Nephron (organoid): ENCODE measurements around the gene GNB5.

Experiments used
- H3K27ac Mint-ChIP-seq, 3 experiments: 2 replicates each; pipeline ENCODE4 v1.8.0; 2020; ENCODE audit warnings: mixed read lengths in 3 of 3, mild to moderate bottlenecking in 2 of 3, moderate library complexity in 1 of 3
- H3K27me3 Mint-ChIP-seq: 2 replicates; pipeline ENCODE4 v1.8.0; 2021; ENCODE audit warnings: low read depth, mild to moderate bottlenecking, moderate library complexity, mixed read lengths
- H3K36me3 Mint-ChIP-seq: 2 replicates; pipeline ENCODE4 v1.8.0; 2020; ENCODE audit warnings: low read depth, mixed read lengths
- H3K4me1 Mint-ChIP-seq: 2 replicates; pipeline ENCODE4 v1.8.0; 2020; ENCODE audit warnings: mixed read lengths
- H3K4me3 Mint-ChIP-seq, 3 experiments: 2 replicates each; pipeline ENCODE4 v1.8.0; 2020; ENCODE audit warnings: mild to moderate bottlenecking in 3 of 3, mixed read lengths in 3 of 3, moderate library complexity in 2 of 3
- H3K9me3 Mint-ChIP-seq: 2 replicates; pipeline ENCODE4 v1.8.0; 2020; ENCODE audit warnings: mixed read lengths
- TF ChIP-seq, protein P1 (sequence below), 3 experiments: fragments of 200-600 bp; sonication (generic); IDR thresholded peaks; one replicate each; pipeline ENCODE4 v1.5.0; 2021; ENCODE audit warnings: antibody characterized with exemption in 3 of 3; ENCODE audit not compliant: unreplicated experiment in 3 of 3

Gene GNB5

DNA sequence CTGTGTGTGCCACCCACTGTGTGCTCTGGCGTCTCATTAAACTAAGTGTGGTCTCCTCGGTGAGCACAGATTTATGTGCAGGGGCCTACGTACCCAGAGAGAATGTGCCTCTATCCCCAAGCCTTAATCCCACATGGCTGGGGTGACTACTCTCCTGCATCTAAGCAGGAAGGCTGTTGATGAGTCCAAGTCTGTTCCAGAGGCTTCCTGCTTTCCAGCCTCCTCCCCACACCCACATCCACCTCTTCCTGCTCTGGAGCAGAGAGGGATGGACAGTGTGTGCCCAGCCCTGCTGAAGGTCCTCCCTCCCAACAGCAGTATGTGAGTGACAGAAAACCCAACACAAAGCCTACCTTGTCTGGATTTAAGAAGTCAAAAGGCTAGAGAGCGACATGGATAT is 39.8 kb downstream of the GNB5 start:
- TF ChIP-seq, protein P1, sequence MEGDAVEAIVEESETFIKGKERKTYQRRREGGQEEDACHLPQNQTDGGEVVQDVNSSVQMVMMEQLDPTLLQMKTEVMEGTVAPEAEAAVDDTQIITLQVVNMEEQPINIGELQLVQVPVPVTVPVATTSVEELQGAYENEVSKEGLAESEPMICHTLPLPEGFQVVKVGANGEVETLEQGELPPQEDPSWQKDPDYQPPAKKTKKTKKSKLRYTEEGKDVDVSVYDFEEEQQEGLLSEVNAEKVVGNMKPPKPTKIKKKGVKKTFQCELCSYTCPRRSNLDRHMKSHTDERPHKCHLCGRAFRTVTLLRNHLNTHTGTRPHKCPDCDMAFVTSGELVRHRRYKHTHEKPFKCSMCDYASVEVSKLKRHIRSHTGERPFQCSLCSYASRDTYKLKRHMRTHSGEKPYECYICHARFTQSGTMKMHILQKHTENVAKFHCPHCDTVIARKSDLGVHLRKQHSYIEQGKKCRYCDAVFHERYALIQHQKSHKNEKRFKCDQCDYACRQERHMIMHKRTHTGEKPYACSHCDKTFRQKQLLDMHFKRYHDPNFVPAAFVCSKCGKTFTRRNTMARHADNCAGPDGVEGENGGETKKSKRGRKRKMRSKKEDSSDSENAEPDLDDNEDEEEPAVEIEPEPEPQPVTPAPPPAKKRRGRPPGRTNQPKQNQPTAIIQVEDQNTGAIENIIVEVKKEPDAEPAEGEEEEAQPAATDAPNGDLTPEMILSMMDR (IDR thresholded peaks at IDR 0.05; ENCODE audit: unreplicated experiment in 3 of 3): no peak
- no peak overlapping the region for H3K27ac Mint-ChIP-seq
- peaks cover 5% of the 10 kb centered on the region for H3K4me1 Mint-ChIP-seq

DNA sequence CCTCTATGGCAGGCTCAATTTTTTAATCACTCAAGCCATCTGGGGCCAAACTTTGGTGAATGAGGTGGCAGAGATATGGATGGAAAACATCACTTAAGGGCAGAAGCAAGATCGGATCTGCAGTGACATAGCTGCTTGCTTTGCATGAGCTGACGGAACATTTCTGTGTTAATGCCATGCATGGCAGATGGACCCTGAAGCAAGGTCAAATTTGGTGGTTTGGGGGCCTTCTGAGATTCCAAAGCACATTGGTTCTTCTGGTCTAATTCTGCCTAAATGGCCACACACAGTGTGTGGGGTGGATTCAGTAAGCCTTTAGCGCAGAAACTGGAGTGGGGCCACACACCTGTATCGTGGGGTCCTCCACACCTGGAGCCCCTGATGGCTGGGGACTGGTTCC is 40.3 kb downstream of the GNB5 start:
- Mint-ChIP-seq H3K27me3 (peaks cover 3% of the 10 kb centered on the region), H3K36me3 (peaks cover 3% of the 10 kb centered on the region), H3K27ac (no peak overlapping the region), H3K9me3 (no peaks in the 10 kb centered on the region), H3K4me3 (no peak overlapping the region), H3K4me1 (peaks cover 5% of the 10 kb centered on the region)
- TF ChIP-seq, protein P1 (IDR thresholded peaks at IDR 0.05; ENCODE audit: unreplicated experiment in 3 of 3): no peak

More for the DNA sequence above, 39.8 kb downstream of the GNB5 start:
- Mint-ChIP-seq H3K9me3 (no peaks in the 10 kb centered on the region), H3K36me3 (peaks cover 1% of the 10 kb centered on the region), H3K4me3 (no peak overlapping the region), H3K27me3 (peaks cover 3% of the 10 kb centered on the region)

DNA sequence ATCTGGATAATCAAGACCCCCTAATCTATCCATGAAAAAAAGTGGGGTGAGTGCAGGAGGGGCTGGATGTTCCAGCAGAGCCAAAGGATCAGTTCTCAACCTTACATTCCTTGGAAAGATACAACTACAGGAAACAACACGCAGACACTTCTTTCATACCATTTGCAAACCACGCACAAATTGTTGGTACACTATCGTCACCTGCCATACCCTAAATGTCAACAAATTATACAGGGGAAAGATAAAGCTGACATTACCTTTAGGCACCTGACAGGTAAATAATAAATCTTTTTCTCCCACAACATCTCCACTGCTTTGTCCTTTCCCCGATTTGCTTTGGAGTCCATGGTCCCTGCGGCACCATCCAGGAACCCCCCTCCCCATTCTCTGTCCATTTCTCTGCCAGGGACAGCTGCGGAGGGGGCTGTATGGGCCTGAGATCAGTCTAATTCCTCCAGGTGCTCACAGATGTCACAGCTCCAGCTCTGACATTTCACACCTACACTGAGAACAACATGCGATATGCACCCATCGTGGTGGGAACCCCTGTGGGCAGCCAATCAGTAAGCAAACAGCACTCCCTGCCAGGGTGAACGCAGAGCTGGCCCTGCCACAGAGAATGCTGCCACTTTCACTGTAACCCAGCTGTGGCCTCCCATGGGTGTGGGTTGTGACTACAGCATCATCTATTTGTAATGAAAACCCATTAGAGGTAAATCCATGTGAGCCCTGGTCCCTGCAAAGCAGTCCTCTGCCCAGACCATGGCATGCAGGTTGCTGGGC is 41.0 kb downstream of the GNB5 start:
- peaks cover 3% of the 10 kb centered on the region for H3K27me3 Mint-ChIP-seq
- H3K9me3 Mint-ChIP-seq: no peaks in the 10 kb centered on the region
- peaks cover 3% of the 10 kb centered on the region for H3K36me3 Mint-ChIP-seq
- H3K4me1 Mint-ChIP-seq: peaks cover under 1% of the 10 kb centered on the region
- TF ChIP-seq, protein P1 (IDR thresholded peaks at IDR 0.05; ENCODE audit: unreplicated experiment in 3 of 3): no peak
- H3K4me3 Mint-ChIP-seq: no peak overlapping the region
- H3K27ac Mint-ChIP-seq: no peak overlapping the region

GRCh38 chr15:52148403-52148802 is 42.8 kb downstream of the GNB5 start:
- TF ChIP-seq, protein P1 (IDR thresholded peaks at IDR 0.05; ENCODE audit: unreplicated experiment in 3 of 3): no peak
- H3K9me3 Mint-ChIP-seq: no peaks in the 10 kb centered on the region
- H3K36me3 Mint-ChIP-seq: peaks cover 3% of the 10 kb centered on the region
- H3K27me3 Mint-ChIP-seq: peaks cover 3% of the 10 kb centered on the region
- H3K4me3 Mint-ChIP-seq: no peak overlapping the region
- H3K27ac Mint-ChIP-seq: no peak overlapping the region
- H3K4me1 Mint-ChIP-seq: no peaks in the 10 kb centered on the region

- Mint-ChIP-seq H3K27ac (no peak overlapping the region), H3K36me3 (peaks cover 3% of the 10 kb centered on the region), H3K4me3 (no peak overlapping the region), H3K9me3 (no peaks in the 10 kb centered on the region), H3K4me1 (no peaks in the 10 kb centered on the region), H3K27me3 (peaks cover 3% of the 10 kb centered on the region)
- TF ChIP-seq, protein P1 (IDR thresholded peaks at IDR 0.05; ENCODE audit: unreplicated experiment in 3 of 3): no peak
These were observed 44.4 kb downstream of the GNB5 start for GRCh38 chr15:52146776-52147175.

- H3K9me3 Mint-ChIP-seq: no peaks in the 10 kb centered on the region
- H3K4me1 Mint-ChIP-seq: no peaks in the 10 kb centered on the region
- H3K27me3 Mint-ChIP-seq: peaks cover 3% of the 10 kb centered on the region
- H3K4me3 Mint-ChIP-seq: no peak overlapping the region
- H3K27ac Mint-ChIP-seq: no peak overlapping the region
- peaks cover 3% of the 10 kb centered on the region for H3K36me3 Mint-ChIP-seq
- TF ChIP-seq, protein P1 (IDR thresholded peaks at IDR 0.05; ENCODE audit: unreplicated experiment in 3 of 3): no peak
These were observed 44.9 kb downstream of the GNB5 start for GRCh38 chr15:52146261-52146660.
